GM20431 (cell line): ENCODE measurements around the gene ARFGEF3.
"Not testable (repeated sequence)": the region's sequence is repeated elsewhere in the genome, so short reads cannot be mapped to it uniquely, and the experiment has no call there.

ENCODE experiments used
- in situ Hi-C: fragments of 300-500 bp; cut with MseI, MboI; formaldehyde crosslinking; loops from one replicate; pipeline ENCODE4 v1.15.0; 2020; ENCODE audit warnings: low sequenced_read_pairs; ENCODE audit not compliant: unreplicated experiment

Gene ARFGEF3

GRCh38 chr6:138334000-138334399 is 172.3 kb downstream of the ARFGEF3 start:
- in situ Hi-C loops = no loop called here

- in situ Hi-C loops = no loop called here
Measured at GRCh38 chr6:138334963-138335362, 173.2 kb downstream of the ARFGEF3 start.

- in situ Hi-C loops = no loop called here
Measured at GRCh38 chr6:138336221-138336620, 174.5 kb downstream of the ARFGEF3 start.

GRCh38 chr6:138337076-138337475 is 175.3 kb downstream of the ARFGEF3 start:
- in situ Hi-C loops = no loop called here

GRCh38 chr6:138339024-138339423 is 177.3 kb downstream of the ARFGEF3 start:
- in situ Hi-C loops = no loop called here

- in situ Hi-C loops = no loop called here
Measured at GRCh38 chr6:138341176-138341575, 179.4 kb downstream of the ARFGEF3 start.

GRCh38 chr6:138343112-138343511 is 181.4 kb downstream of the ARFGEF3 start:
- in situ Hi-C loops = no loop called here

GRCh38 chr6:138345565-138346285 is 184.0 kb downstream of the ARFGEF3 start:
- in situ Hi-C loops = no loop called here

GRCh38 chr6:138346302-138347195 is 184.8 kb downstream of the ARFGEF3 start:
- in situ Hi-C loops = no loop called here

GRCh38 chr6:138347864-138348263 is 186.1 kb downstream of the ARFGEF3 start:
- in situ Hi-C loops = no loop called here

GRCh38 chr6:138349891-138350290 is 188.2 kb downstream of the ARFGEF3 start:
- in situ Hi-C loops = no loop called here

- in situ Hi-C loops = no loop called here
Measured at GRCh38 chr6:138357928-138358327, 196.2 kb downstream of the ARFGEF3 start.

- in situ Hi-C loops = not testable (repeated sequence)
Measured at GRCh38 chr6:138368684-138369083, 206.9 kb downstream of the ARFGEF3 start.

- in situ Hi-C loops = no loop called here
Measured at GRCh38 chr6:138370631-138371451, 209.1 kb downstream of the ARFGEF3 start.

GRCh38 chr6:138371452-138371711 is 209.6 kb downstream of the ARFGEF3 start:
- in situ Hi-C loops = no loop called here

- in situ Hi-C loops = no loop called here
Measured at GRCh38 chr6:138371720-138372119, 210.0 kb downstream of the ARFGEF3 start.

- in situ Hi-C loops = no loop called here
Measured at GRCh38 chr6:138372711-138373463, 211.1 kb downstream of the ARFGEF3 start.

- in situ Hi-C loops = no loop called here
Measured at GRCh38 chr6:138374230-138374629, 212.5 kb downstream of the ARFGEF3 start.

- in situ Hi-C loops = no loop called here
Measured at GRCh38 chr6:138374815-138375214, 213.1 kb downstream of the ARFGEF3 start.

GRCh38 chr6:138377042-138377441 is 215.3 kb downstream of the ARFGEF3 start:
- in situ Hi-C loops = no loop called here
